Amygdala (tissue), 56 donors: ENCODE results near the gene PRRX2.
A peak's percentile ranks its signal among the peaks of the same experiment; 100 is the strongest.

Source experiments
- DNase-seq, 56 donors: peaks; one replicate each; lab custom pipeline; 2025; lab: John Stamatoyannopoulos, UW

PRRX2 gene

DNA sequence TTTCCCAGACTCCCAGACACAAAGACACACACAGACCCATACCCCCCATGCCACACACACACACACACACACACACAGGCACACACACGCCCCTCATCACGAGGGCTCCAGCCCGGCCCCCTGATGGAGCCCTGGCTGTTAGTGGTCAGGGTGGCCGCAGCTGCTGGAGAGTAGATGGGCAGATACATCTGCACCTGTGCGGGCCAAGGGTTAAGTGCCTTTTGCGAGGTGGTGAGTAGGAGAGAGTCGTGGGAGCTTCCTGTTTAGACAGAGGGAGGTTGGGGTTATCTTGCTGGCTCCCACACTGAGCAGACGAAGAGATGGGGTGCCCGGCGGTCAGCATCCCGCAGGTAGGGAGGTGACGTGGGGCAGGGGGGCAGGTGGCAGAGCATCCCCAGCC, 8.2 kb downstream of the PRRX2 start:
- no peak for DNase-seq

DNA sequence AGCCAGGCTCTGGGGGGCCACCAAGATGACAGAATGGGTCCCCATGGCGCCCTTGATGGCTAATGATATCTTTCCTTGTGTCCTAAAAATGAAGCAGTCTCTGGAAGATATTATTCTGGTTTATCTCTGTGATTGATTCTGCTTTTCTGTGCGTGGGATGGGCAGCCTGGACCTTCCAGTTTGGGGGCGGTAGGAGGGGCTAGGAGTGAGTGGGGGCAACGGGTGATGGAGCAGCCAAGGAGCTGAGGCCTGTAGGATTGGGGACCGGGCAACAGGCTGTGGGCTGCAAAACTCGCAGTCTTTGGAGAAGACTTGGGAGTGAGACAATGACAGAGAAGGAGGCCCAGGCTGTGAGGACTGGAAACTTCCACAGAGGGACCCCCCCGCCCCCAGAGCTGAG, 8.8 kb downstream of the PRRX2 start:
- no peak for DNase-seq

DNA sequence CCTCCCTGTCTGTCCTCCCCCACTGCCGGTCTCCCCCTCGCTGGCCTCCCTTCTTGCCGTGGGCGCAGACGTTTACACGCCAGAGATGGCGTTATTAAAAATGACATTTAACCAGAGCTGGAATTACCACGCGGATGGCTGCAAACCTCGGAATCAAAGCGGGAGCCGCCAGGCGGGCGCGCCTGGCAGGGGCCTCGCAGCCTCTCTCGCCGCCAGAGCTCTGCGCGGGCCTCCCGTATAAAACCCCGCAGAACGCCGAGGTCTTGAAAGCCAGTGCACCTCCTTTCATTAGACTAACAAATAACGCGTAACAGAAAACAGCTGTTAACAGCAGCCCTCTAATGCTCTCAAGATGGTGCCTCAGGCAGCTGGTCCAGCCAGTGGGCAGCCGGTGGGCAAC, 10.2 kb downstream of the PRRX2 start:
- no peak for DNase-seq

DNA sequence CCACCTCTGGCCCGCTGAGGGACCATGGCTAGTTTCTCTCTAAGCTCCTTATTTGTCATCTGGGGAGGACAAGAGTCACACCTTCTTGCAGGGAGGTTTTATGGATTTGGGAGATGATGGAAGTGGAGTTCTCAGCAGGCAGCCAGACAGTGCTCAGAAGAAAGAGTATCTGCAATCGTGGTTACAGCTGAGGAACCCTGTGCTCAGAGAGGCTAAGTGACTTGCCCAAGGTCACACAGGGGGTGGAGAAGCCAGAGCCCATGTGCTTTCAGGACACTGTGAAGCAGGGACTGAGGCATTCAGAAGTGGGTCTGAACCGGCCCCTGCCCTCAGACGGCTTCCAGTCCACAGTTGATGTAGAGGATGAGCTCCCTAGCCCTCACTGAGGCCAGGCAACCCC, 10.8 kb downstream of the PRRX2 start:
- no peak for DNase-seq

DNA sequence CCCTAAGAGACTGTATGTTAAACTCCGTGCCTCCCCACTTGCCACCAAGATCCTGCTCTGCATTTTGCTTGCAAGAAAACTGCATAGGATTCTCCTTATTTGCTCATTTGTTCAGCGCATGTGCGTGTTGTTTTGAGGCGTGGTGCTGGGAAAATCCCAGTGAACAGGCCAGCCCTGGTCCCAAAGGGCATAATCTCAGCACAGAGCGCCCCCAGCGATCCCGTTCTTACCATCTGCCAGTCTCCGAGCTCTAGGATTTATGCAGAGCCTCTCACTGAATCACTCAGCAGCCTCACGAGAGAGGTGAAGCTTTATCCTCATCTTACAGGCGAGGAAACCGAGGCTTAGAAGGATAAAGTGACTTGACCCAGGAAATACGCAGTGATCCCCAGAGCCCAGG, 11.5 kb downstream of the PRRX2 start:
- no peak for DNase-seq

DNA sequence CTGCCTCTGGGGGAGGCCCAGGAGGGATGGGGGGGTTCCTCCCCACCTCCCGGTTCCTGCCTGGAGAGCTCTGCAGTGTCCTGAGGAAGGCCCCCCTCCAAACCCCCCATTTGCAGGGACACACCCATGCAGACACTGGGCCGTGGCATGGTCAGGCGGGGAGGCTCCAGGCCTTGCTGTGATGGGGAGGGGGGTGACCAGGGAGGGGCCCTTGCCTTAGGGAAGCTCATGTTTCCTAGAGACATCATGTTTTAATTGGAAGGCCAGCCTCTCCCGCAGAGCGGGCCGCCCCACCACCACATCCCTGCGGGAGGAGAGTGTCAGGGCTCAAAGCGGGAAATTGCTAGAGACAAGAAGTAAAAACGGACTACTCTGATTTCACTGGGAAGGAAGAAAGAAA, 12.0 kb downstream of the PRRX2 start:
- no peak for DNase-seq

DNA sequence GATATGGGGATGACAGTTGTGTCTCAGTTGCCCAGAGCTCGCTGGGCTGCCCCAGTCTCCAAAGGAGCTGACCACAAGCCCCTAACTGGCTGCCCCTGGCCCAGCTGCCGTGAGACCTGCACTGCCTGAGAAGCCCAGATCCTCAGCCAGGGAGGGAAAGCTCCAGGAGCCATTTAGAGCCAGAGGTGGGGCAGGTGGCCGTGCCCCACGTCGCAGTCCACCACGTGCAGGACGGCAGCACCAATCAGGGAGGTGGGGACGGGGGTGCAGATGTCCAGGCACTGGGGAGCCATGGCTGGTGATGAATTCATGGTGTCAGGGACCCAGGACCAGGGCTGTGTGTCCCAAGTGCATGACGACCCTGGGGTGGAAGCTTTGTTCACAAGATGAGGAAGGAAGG, 13.4 kb downstream of the PRRX2 start:
- no peak for DNase-seq

DNA sequence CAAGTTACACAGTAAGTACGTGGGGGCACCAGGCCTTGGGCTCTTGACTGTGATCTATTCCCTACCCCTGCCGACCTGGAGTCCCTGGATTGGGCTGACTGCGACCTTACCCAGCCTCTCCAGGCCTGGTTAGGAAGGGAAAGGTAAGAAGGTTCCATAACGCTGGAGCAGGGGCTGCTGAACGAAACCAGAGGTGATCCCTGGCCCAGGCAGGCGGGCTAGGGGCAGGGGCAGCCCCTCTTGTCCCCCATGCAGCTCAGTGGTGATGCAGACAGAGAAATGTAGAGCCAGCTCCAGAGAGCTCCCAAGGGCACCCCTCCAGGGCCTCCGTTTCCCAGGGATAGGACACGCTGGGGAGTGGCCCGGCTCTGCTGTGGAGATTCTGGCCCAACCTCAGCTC, 14.1 kb downstream of the PRRX2 start:
- DNase-seq = no peak

DNA sequence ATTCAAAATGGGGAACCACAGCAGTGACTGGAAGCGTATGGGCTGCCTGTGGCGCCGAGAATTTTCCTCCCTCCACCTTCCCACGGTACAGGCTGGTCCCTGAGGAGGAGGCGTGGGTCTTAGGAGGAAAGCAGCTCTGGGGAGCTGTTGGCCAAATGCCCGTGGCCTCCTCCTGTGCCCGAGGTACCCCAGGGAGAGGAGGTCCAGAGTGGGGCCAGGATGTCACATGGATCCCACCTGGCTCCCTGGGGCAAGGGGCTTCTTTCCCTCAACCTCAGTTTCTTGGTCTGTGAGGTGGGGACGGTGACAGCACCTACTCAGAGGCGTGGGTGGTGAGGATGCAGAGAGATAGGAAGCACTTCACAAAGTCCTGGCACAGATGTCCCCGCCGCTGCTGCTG, 16.5 kb downstream of the PRRX2 start:
- no peak for DNase-seq

DNA sequence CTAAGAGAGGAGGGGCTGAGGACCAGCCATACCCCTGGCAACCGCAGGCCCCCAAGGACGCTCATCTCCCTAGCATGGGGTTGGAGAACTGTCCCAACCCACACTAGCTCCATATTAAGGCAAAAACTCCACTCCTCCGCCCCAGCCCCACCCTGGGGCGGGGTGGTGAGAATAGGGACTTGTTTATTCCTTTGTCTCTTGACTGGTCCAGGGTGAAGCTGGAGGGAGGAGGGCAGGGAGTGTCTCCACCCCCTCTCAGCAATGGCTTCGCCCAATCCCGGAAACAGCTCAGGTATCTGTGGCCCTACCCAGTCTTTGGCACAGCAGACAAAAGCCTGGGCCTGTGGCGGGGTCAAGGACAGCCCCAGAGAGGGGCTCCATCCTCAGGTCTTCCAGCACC, 16.9 kb downstream of the PRRX2 start:
- DNase-seq = no peak

DNA sequence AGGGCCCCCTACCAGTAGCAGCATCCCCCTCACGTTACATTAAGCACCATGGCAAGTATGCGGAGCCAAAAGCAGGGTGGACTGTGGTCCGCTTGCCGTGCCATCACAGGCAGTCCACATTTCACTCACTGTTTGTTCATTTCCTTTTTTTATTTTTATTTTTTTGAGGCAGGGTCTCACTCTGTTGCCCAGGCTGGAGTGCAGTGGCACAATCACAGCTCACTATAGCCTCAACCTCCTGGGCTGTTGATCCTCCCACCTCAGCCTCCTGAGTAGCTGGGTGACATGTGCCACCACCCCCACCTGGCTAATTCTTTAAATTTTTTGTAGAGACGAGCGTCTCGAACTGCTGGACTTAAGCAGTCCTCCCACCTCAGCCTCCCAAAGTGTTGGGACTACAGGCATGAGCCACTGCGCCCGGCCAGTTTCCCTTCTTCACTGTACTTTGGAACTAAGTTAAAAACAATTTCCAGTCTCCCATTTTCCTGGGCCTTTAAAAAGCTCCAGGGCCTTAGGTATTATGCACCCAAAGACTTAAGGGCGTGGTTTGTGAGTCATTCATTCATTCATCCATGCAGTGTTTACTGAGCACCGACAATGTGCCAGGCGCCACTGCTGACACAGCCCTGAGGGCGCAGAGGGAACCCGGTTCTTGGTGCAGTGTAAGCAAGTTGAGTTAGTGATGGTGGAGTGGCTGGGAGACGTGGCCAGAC, 19.9 kb downstream of the PRRX2 start:
- no peak for DNase-seq

DNA sequence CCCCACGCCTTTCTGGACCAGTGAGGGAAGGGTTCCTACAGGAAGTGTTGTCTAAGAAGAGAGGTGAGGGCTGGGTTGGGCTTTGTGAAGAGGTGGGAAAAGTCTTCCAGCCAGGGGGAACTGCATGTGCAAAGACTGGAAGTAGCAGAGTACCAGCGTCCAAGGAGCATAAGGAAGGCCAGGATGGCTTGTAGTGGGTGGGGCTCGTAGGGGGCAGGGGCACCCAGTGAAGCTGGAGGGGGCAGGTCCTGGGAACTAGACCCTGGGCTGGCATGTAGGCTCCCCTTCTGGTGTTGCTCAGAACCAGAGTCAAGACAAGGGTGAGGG, 20.4 kb downstream of the PRRX2 start:
- no peak for DNase-seq

DNA sequence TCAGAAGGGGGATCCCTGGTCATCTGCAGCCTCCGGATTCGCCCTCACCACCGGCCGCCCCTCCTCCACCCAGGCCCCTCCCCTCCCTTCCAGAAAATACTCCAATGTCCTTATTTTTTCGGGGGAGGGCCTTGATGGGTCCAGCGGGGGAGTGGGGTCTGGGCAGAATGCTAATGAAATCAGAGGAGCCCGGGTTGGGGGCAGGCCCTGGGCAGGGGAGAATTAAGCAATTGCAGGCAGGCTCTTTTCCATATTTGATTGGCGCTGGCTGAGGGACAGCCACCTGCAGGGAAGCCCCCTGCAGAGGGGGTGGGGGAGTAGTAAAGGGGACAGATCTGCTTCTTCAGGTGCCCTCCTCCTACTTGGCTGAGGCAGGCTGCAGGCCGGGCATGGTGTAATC, 21.3 kb downstream of the PRRX2 start:
- DNase-seq = no peak

DNA sequence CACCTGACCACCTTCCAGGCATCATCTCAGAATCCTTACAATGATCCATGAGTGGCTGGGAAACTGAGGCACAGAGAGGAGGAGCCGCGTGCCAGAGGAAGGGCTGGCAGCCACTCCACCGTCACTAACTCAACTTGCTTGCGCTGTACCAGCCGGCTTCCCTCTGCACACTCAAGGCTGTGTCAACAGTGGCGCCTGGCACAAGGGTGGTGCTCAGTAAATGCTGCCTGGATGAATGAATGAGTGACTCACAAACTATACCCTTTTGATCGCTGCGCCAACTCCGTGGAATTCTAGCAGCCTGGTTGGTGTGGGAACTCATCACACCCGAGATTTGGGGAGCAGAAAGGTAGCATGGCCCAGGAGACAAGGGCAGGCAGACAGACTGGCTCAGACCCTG, 21.9 kb downstream of the PRRX2 start:
- no peak for DNase-seq

DNA sequence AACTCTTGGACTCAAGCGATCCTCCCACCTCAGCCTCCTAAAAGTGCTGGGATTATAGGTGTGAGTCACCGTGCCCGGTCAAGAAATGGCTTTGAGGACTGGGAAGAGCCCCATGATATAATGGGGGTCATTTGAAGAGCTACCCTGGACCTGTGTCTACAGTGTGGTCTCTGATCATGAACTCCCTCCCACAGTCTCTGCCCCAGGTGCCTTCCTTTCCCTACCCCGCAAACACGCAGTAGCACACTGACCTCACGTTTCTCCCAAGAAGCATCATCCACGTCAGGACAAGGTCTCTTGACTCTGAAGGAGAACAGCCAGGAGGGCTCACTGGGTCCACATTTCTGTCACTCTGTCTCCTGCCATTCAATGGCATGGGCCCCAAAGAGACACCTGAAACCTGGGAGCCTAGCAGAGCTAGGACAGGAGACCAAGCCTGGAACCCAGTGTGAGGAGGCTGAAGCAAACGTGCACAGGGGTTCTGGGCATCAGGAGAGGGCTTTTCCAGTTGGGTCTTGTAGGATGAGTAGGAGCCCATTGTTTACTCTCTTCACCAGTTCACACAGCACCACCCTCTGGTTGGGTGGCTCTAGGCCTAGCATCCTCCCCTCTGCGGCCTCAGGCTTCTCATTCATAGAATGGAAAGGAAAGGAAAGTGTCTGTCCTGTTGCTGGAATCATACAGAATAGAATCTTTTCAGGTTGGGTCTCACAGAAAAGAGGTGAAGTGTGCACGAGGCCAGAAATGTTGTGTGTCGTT, 23.0 kb downstream of the PRRX2 start:
- no peak for DNase-seq

DNA sequence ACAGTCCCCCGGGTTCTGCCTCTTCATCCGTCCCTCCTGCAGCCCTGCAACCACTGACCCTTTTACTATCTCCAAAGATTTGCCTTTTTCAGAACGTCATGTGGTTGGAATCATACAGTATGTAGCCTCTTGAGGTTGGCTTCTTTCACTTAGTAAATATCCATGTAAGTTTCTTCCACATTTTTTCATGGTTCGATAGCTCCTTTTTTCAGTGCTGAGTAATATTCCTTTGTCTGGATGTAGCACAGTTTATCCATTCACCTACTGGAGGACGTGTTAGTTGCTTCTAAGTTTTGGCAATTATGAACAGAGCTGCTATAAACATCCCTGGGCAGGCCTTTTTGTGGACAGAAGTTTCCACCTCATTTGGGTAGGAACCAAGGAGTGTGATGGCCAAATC, 27.1 kb downstream of the PRRX2 start:
- no peak for DNase-seq

DNA sequence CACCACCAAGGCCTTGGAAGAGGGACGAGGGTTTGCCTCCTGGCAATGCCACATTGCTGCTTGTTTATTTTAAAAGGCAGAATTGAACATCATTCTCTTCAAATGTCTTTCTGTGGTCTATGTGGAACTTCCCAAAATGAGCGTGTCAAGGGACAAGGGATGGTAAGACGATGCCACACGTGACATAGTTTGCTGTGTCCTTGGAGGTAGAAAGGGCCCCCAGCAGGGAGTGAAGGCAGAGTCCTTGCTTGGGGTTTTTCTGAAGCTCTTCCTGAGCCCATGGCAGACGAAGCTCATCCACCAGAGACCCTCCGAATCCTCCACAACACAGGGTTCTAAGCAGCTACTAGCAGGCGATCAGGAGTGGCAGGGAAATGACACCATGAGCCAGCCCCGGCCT, 28.3 kb downstream of the PRRX2 start:
- no peak for DNase-seq

DNA sequence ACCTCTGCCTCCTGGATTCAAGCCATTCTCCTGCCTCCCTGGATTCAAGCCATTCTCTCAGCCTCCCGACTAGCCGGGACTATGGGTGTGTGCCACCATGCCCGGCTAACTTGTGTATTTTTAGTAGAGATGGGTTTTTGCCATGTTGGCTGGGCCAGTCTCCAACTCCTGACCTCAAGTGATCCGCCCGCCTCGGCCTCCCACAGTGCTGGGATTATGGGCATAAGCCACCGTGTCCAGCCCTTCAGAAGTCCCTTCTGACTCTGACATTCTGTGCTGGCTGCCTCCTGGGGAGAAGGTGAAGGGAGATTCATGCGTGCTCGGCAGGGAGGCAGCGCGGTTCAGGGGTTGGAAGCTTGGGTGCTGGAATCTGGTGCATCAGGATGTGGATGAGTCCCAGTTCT, 28.8 kb downstream of the PRRX2 start:
- no peak for DNase-seq

DNA sequence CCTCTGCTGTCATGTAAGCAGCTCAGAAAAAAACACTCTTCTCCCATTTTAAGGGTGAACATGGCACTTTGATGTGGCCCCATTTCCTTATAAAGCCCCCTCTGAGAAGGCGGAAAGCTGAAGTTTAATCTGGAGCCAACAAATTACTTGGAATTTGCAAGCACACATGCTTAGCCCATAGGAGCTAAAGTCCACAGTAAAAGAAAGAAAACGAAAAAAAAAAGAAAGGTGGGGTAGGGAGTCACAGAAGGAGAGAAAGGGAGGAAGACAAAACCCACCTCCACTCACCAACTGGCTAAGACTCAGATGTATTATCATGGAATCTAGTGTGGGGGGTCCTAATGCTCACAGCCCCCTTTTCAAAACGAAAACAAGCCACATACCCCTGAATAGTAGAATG, 30.4 kb downstream of the PRRX2 start:
- no peak for DNase-seq

DNA sequence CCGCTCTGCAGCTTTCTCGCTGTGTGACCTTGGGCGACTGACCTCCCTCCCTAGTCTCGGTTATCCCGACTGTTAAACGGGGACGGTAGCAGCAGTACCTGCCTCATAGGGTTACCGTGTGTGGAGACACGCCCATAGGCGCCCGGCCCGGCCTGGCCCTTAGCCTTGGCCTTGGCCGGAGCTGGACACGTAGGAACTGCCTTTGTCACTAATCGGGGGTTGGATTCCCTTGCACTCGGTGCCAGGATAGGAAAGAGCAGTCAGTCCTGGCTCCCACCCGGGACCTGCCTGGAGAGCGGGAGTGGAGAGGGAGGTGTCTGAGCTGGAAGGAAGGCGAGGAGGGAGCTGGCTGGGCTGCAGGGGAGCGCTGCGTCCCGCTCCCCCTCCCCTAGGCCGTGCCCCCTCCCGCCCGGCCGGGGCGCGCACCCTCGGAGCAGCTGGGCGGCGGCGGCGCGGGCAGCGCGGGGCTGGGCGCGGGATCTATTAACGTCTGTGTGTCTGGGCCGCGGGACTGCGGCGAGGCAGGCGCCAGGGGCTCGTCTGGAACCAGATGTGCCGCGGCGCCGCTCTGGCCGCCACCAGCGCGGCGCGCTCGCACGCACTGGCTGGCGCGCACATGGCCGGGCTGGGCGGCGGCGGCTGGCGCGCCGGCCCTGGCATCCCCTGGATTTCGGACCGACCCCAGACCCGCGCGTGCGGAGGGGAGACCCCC, 31.7 kb downstream of the PRRX2 start:
- DNase-seq = peak in 5 of 56 donors; percentile 13 to 52 (median 14)

DNA sequence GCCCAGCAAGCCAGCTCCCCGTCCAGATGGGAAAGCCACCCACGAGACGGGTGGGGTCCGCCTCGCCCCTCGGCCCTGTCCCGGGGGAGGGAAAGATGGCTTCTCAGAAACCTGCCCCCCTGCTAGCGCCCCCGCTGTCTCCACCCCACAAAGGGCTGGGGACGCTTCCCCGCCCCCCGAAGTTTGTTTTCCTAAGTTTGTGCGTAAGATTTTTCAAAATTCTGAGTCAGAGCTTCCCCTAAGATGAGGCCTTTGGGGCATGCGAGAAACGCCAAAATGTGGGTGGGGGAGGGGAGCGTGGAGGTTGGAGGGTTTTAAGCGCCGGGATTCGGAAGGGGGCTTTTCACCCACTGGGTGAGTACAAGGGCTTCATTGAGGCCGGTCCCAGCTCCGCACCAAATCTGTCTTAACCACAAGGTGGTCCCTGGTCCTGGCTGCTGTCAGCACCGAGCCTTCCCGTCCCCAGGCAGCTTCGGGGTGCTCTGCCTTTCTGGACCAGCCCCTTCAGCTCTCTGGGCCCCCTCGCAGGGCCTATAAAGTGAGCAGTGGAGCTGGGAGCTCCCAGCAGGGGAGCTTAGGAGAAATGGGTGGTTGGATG, 32.3 kb downstream of the PRRX2 start:
- no peak for DNase-seq
